ENCODE data around the gene CCNF.

The CCNF gene

DNA sequence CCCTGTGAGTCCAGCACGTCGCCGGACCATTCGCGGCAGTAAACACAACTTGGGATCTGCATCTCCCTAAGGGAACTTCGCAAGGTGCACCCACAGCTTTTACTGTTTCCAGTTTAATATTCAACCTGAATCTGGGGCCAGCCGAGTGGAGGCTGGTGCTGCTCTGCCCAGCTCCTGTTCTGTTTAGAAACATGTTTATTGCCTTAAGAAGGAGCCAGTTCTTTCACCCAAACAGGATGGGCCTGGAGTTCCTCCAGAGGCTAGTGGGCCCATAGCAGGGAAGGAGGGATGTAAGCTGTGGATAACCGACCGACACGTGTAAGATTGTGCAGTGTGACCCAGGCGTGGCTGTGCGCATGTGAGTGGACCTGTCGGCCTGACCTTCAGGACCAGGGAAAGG is 63.0 kb downstream of the CCNF start:
- H3K4me3 ChIP-seq (ENCODE audit: control insufficient read depth, low read depth, low read length), result no peak overlapping the region
- TF ChIP-seq, protein P1, sequence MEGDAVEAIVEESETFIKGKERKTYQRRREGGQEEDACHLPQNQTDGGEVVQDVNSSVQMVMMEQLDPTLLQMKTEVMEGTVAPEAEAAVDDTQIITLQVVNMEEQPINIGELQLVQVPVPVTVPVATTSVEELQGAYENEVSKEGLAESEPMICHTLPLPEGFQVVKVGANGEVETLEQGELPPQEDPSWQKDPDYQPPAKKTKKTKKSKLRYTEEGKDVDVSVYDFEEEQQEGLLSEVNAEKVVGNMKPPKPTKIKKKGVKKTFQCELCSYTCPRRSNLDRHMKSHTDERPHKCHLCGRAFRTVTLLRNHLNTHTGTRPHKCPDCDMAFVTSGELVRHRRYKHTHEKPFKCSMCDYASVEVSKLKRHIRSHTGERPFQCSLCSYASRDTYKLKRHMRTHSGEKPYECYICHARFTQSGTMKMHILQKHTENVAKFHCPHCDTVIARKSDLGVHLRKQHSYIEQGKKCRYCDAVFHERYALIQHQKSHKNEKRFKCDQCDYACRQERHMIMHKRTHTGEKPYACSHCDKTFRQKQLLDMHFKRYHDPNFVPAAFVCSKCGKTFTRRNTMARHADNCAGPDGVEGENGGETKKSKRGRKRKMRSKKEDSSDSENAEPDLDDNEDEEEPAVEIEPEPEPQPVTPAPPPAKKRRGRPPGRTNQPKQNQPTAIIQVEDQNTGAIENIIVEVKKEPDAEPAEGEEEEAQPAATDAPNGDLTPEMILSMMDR (conservative IDR thresholded peaks at IDR 0.05; ENCODE audit: control insufficient read depth, insufficient read depth, low read depth, low read length), result no peak
- no peak for DNase-seq (ENCODE audit: low read depth)

DNA sequence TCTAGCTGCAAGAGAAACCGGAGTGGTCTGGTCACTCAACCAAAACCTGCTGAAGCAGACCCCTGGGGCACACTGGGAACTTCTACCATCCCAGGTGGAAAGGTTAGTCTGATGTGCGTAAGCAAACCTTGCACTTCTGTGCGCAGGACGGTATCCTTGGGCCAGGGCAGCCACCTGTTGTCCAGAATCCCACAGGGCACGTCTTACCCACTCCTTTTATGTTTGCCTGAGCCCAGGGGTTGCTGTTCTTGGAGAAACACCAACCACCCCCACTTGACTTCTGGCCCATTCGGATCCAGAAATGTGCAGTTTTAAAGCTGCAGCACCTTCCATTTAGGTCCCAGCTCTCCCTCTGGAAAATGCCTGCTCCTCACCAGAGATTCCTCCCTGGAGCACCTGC is 64.4 kb downstream of the CCNF start:
- DNase-seq (ENCODE audit: low read depth), result no peak

DNA sequence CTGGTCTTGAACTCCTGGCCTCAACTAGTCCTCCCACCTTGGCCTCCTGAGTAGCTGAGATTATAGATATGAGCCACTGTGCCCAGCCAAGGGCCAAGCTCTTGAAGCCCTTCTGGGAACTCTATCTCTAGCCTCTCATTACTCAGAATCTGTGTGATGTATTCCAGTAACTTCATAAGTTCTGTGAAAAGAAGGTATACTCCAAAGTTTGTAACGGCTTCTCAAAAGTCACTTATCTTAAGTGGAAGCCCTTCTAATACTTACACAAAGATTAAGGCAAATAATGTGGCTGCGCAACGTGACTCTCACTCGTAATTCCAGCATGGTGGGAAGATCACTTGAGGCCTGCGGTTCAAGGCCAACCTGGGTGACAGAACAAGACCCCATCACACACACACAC is 65.4 kb downstream of the CCNF start:
- no peak overlapping the region for H3K4me3 ChIP-seq (ENCODE audit: control insufficient read depth, low read depth, low read length)
- DNase-seq (ENCODE audit: low read depth), result no peak
- TF ChIP-seq, protein P1 (conservative IDR thresholded peaks at IDR 0.05; ENCODE audit: control insufficient read depth, insufficient read depth, low read depth, low read length), result no peak

More for the DNA sequence above, 64.4 kb downstream of the CCNF start:
- TF ChIP-seq, protein P1 (conservative IDR thresholded peaks at IDR 0.05; ENCODE audit: control insufficient read depth, insufficient read depth, low read depth, low read length), result no peak
- no peak overlapping the region for H3K4me3 ChIP-seq (ENCODE audit: control insufficient read depth, low read depth, low read length)

DNA sequence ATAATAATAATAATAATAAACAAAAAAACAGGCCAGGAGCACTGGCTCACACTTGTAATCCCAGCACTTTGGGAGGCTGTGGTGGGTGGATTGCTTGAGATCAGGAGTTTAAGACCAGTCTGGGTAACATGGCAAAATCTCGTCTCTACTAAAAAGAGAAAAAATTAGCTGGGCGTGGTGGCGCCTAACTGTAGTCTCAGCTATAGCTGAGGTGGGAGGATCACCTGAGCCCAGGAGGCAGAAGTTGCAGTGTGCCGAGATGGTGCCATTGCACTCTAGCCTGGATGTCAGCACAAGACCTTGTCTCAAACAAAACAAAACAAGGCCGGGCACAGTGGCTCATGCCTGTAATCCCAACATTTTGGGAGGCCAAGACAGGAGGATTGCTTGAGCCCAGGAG is 65.8 kb downstream of the CCNF start:
- DNase-seq (ENCODE audit: low read depth), result no peak
- TF ChIP-seq, protein P1 (conservative IDR thresholded peaks at IDR 0.05; ENCODE audit: control insufficient read depth, insufficient read depth, low read depth, low read length), result no peak
- no peak overlapping the region for H3K4me3 ChIP-seq (ENCODE audit: control insufficient read depth, low read depth, low read length)

DNA sequence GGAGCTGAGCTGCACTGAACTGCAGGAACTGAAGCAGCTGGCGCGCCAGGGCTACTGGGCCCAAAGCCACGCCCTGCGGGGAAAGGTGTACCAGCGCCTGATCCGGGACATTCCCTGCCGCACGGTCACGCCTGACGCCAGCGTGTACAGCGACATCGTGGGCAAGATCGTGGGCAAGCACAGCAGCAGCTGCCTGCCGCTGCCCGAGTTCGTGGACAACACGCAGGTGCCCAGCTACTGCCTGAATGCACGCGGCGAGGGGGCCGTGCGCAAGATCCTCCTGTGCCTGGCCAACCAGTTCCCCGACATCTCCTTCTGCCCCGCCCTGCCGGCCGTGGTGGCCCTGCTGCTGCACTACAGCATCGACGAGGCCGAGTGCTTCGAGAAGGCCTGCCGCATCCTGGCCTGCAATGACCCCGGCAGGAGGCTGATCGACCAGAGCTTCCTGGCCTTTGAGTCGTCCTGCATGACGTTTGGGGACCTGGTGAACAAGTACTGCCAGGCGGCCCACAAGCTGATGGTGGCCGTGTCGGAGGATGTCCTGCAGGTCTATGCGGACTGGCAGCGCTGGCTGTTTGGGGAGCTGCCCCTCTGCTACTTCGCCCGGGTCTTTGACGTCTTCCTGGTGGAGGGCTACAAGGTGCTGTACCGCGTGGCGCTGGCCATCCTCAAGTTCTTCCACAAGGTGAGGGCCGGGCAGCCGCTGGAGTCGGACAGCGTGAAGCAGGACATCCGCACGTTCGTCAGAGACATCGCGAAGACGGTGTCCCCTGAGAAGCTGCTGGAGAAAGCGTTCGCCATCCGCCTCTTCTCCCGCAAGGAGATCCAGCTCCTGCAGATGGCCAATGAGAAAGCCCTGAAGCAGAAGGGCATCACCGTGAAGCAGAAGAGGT is 67.2 kb downstream of the CCNF start:
- no peak overlapping the region for H3K4me3 ChIP-seq (ENCODE audit: control insufficient read depth, low read depth, low read length)
- TF ChIP-seq, protein P1 (conservative IDR thresholded peaks at IDR 0.05; ENCODE audit: control insufficient read depth, insufficient read depth, low read depth, low read length), result no peak
- no peak for DNase-seq (ENCODE audit: low read depth)

DNA sequence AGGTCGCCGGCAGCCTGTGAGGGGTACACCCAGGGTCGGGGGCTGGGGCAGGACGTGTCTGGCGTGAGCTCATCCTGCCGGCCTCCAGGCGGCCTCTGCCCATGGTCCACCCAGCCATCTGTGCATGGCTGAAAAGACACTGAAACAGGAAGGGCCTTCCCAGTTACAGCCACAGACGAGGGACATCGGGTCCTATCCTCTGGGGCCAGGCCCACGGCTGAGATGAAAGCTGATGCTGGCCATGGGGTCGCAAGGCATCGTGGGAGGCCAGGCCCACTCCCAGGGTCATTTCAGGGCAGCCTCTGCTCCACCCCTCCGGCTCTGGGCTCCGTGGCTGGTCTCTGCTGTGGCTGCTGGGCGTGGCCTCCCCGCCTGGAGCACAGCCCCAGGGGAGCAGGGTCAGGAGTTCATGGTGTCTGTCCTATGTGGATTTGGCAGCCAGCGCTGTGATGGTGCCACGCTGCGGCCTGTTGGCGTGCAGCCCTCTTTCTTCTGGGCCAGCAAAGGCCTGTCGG is 67.9 kb downstream of the CCNF start:
- peak; percentile 33 for DNase-seq (ENCODE audit: low read depth)
- H3K4me3 ChIP-seq (ENCODE audit: control insufficient read depth, low read depth, low read length), result no peak overlapping the region
- TF ChIP-seq, protein P1 (conservative IDR thresholded peaks at IDR 0.05; ENCODE audit: control insufficient read depth, insufficient read depth, low read depth, low read length), result no peak

All from fibroblast of mammary gland (primary cell).